HepG2 (cell line): ENCODE measurements around the gene RB1. TPM values are rescaled to one million over a fixed set of nuclear protein-coding genes. Genes with fewer than 3 reads are reported as not detected.

ENCODE experiments used
- ATF3 ChIP-seq: sonication (generic); formaldehyde crosslinking; IDR thresholded peaks from 2 replicates; pipeline ENCODE4 v1.4.0; 2020; ENCODE audit warnings: missing genetic modification reagents
- BRCA1 ChIP-seq: sonication (generic); formaldehyde crosslinking; IDR thresholded peaks from 2 replicates; pipeline ENCODE4 v1.4.0; 2020; ENCODE audit warnings: missing genetic modification reagents
- ELF1 ChIP-seq: sonication (generic); formaldehyde crosslinking; IDR thresholded peaks from 2 replicates; pipeline ENCODE4 v1.4.0; 2020; ENCODE audit warnings: missing genetic modification reagents
- ERF ChIP-seq: IDR thresholded peaks from 2 replicates; pipeline ENCODE4 v1.6.1; 2018; ENCODE audit warnings: missing biosample characterization, missing genetic modification reagents
- FLYWCH1 ChIP-seq: sonication (generic); formaldehyde crosslinking; IDR thresholded peaks from 2 replicates; pipeline ENCODE4 v1.8.1; 2023; ENCODE audit warnings: mild to moderate bottlenecking, missing genetic modification reagents
- FOSL2 ChIP-seq: sonication (generic); formaldehyde crosslinking; IDR thresholded peaks from 2 replicates; pipeline ENCODE4 v1.4.0; 2020; ENCODE audit warnings: missing genetic modification reagents
- HNRNPL ChIP-seq: fragments of 200-400 bp; formaldehyde crosslinking; IDR thresholded peaks from 2 replicates; pipeline ENCODE4 v1.6.1; 2017; ENCODE audit warnings: mild to moderate bottlenecking, low read depth, low read length
- KDM5B ChIP-seq: sonication (generic); formaldehyde crosslinking; IDR thresholded peaks from 2 replicates; pipeline ENCODE4 v1.4.0; 2020; ENCODE audit warnings: missing genetic modification reagents, mild to moderate bottlenecking, borderline replicate concordance
- KMT2A ChIP-seq: sonication (generic); formaldehyde crosslinking; IDR thresholded peaks from 2 replicates; pipeline ENCODE4 v1.4.0; 2020; ENCODE audit warnings: missing genetic modification reagents
- MIXL1 ChIP-seq: IDR thresholded peaks from 2 replicates; pipeline ENCODE4 v1.6.1; 2016
- NFIC ChIP-seq: IDR thresholded peaks from 2 replicates; pipeline ENCODE4 v1.6.1; 2012; ENCODE audit warnings: mild to moderate bottlenecking, low read length, inconsistent platforms
- TFDP2 ChIP-seq: sonication (generic); formaldehyde crosslinking; IDR thresholded peaks from 2 replicates; pipeline ENCODE4 v1.4.0; 2020; ENCODE audit warnings: missing genetic modification reagents
- UBTF ChIP-seq: sonication (generic); formaldehyde crosslinking; IDR thresholded peaks from 2 replicates; pipeline ENCODE4 v1.4.0; 2020; ENCODE audit warnings: mild to moderate bottlenecking, missing genetic modification reagents
- XBP1 ChIP-seq: sonication (generic); formaldehyde crosslinking; IDR thresholded peaks from 2 replicates; pipeline ENCODE4 v1.5.0; 2020; ENCODE audit warnings: missing genetic modification reagents
- ZBED4 ChIP-seq: sonication (generic); formaldehyde crosslinking; IDR thresholded peaks from 2 replicates; pipeline ENCODE4 v1.4.0; 2020; ENCODE audit warnings: missing genetic modification reagents, borderline replicate concordance
- ZBTB1 ChIP-seq: sonication (generic); formaldehyde crosslinking; IDR thresholded peaks from 2 replicates; pipeline ENCODE4 v1.4.0; 2020; ENCODE audit warnings: missing genetic modification reagents, borderline replicate concordance
- ZNF136 ChIP-seq: sonication (generic); formaldehyde crosslinking; IDR thresholded peaks from 2 replicates; pipeline ENCODE4 v1.8.1; 2022; ENCODE audit warnings: low read depth, mild to moderate bottlenecking, moderate library complexity, missing genetic modification reagents
- ZNF503 ChIP-seq: sonication (generic); formaldehyde crosslinking; IDR thresholded peaks from 2 replicates; pipeline ENCODE4 v1.4.0; 2020; ENCODE audit warnings: missing genetic modification reagents
- ZNF546 ChIP-seq: sonication (generic); formaldehyde crosslinking; conservative IDR thresholded peaks from 2 replicates; pipeline ENCODE4 v1.8.1; 2023; ENCODE audit warnings: mild to moderate bottlenecking, missing genetic modification reagents
- ZNF576 ChIP-seq: sonication (generic); formaldehyde crosslinking; IDR thresholded peaks from 2 replicates; pipeline ENCODE4 v1.4.0; 2020; ENCODE audit warnings: mild to moderate bottlenecking, missing genetic modification reagents
- polyA plus RNA-seq, 8 experiments: library from polyadenylated mRNA; depleted of rRNA in 3 of 8; stranded (reverse) in 7 of 8; unstranded in 1 of 8; fragments of >200 nt; fragmentation: Illumina TruSeq in 4 of 8; extraction: Trizol in 4 of 8; gene quantifications; 2 replicates each; pipeline versions ENCODE4 v1.2.1 to v1.2.3, GENCODE V29; 2011 to 2016; ENCODE audit warnings: low read depth in 4 of 8, missing spikeins in 1 of 8, mixed read lengths in 1 of 8; ENCODE audit not compliant: insufficient read depth in 1 of 8
- total RNA-seq, 5 experiments: library from RNA; depleted of rRNA; stranded (reverse); fragments of >200 nt; fragmentation: Illumina TruSeq; extraction: Trizol; gene quantifications; 2 replicates each; pipeline ENCODE4 v1.2.3, GENCODE V29; 2016; ENCODE audit warnings: low read depth in 1 of 5

RB1 gene
- total and polyA plus RNA-seq, 2 of the 13 experiments (the other 11 are each of a cell fraction or from before 2014, with no cell fraction given), result 15.6 to 23.7 TPM

- TF ChIP-seq ZNF576 (CRISPR knock-in tag) (no peak), MIXL1 (CRISPR knock-in tag) (no peak), FLYWCH1 (CRISPR knock-in tag) (no peak), ZBED4 (CRISPR knock-in tag) (no peak; the same call in 1 of the 2 replicates), HNRNPL (0 out of 2 replicates have a peak, but pooled peaks have one; percentile 51), ZNF503 (CRISPR knock-in tag) (0 out of 2 replicates have a peak, but pooled peaks have one; percentile 22), ELF1 (no peak; the same call in 1 of the 2 replicates), KDM5B (CRISPR knock-in tag) (peak; percentile 81; the same call in 1 of the 2 replicates), ZNF546 (CRISPR knock-in tag) (0 out of 2 replicates have a peak, but pooled peaks have one; percentile 57), TFDP2 (peak; percentile 96), ERF (CRISPR knock-in tag) (no peak), KMT2A (peak; percentile 71; the same call in 1 of the 2 replicates), NFIC (0 out of 2 replicates have a peak, but pooled peaks have one; percentile 47), BRCA1 (CRISPR knock-in tag) (no peak), UBTF (peak; percentile 58; the same call in 1 of the 2 replicates), ZBTB1 (CRISPR knock-in tag) (no peak), ZNF136 (CRISPR knock-in tag) (no peak), ATF3 (CRISPR knock-in tag) (no peak; the same call in 1 of the 2 replicates), FOSL2 (peak; percentile 47), XBP1 (CRISPR knock-in tag) (no peak)
Measured at GRCh38 chr13:48303359-48304142, at the start of gene RB1 (continued).
